NCI-H345 treated with DMSO at 0.1 percent for 48 hours (cell line): ENCODE data around the gene PTPN14.
"Not testable (repeated sequence)": the region's sequence is repeated elsewhere in the genome, so short reads cannot be mapped to it uniquely, and the experiment has no call there.

Experiments used
- DNase-seq: peaks from one replicate; lab custom pipeline; 2025; ENCODE audit not compliant: unreplicated experiment; lab: John Stamatoyannopoulos, UW

The PTPN14 gene

GRCh38 chr1:214404154-214404553 lies 147.2 kb downstream of the PTPN14 start:
- DNase-seq, result no peak

GRCh38 chr1:214403431-214403830 lies 148.0 kb downstream of the PTPN14 start:
- DNase-seq, result no peak

- no peak for DNase-seq
Measured at GRCh38 chr1:214402613-214403083, 148.8 kb downstream of the PTPN14 start.

- no peak for DNase-seq
Measured at GRCh38 chr1:214401666-214402065, 149.7 kb downstream of the PTPN14 start.

GRCh38 chr1:214400131-214400530 lies 151.3 kb downstream of the PTPN14 start:
- DNase-seq, result no peak

GRCh38 chr1:214398490-214398889 lies 152.9 kb downstream of the PTPN14 start:
- no peak for DNase-seq

GRCh38 chr1:214397497-214397896 lies 153.9 kb downstream of the PTPN14 start:
- no peak for DNase-seq

GRCh38 chr1:214396330-214396729 lies 155.1 kb downstream of the PTPN14 start:
- no peak for DNase-seq

GRCh38 chr1:214394569-214394968 lies 156.8 kb downstream of the PTPN14 start:
- not testable (repeated sequence) for DNase-seq

GRCh38 chr1:214393086-214393485 lies 158.3 kb downstream of the PTPN14 start:
- no peak for DNase-seq

- DNase-seq, result no peak
Measured at GRCh38 chr1:214391873-214392645, 159.3 kb downstream of the PTPN14 start.

- DNase-seq, result no peak
Measured at GRCh38 chr1:214389734-214390133, 161.7 kb downstream of the PTPN14 start.

GRCh38 chr1:214386747-214387146 lies 164.7 kb downstream of the PTPN14 start:
- DNase-seq, result no peak

- no peak for DNase-seq
Measured at GRCh38 chr1:214386333-214386732, 165.1 kb downstream of the PTPN14 start.

GRCh38 chr1:214385428-214385827 lies 166.0 kb downstream of the PTPN14 start:
- DNase-seq, result no peak

GRCh38 chr1:214384373-214385079 lies 166.9 kb downstream of the PTPN14 start:
- DNase-seq, result no peak

- no peak for DNase-seq
Measured at GRCh38 chr1:214383381-214384372, 167.7 kb downstream of the PTPN14 start.

- no peak for DNase-seq
Measured at GRCh38 chr1:214380986-214381695, 170.3 kb downstream of the PTPN14 start.

GRCh38 chr1:214380396-214380795 lies 171.0 kb downstream of the PTPN14 start:
- DNase-seq, result no peak

GRCh38 chr1:214379236-214379970 lies 172.0 kb downstream of the PTPN14 start:
- no peak for DNase-seq
